Keratinocyte (primary cell): ENCODE results near the gene TET1. TPM values are rescaled to one million over a fixed set of nuclear protein-coding genes. Genes with fewer than 3 reads are reported as not detected.

Source experiments
- DNase-seq: peaks from one replicate; pipeline ENCODE4 v3.0.0-alpha.2; 2011; ENCODE audit warnings: low read depth, missing footprints, low spot score
- FAIRE-seq: peaks from 2 replicates; lab custom pipeline; 2011; peaks lifted over from hg19 to GRCh38; lab: Jason Lieb, UNC
- H2AFZ ChIP-seq: 2 replicates; pipeline ENCODE4 v1.6.0; 2012; ENCODE audit warnings: low read length, control low read depth, inconsistent platforms; ENCODE audit not compliant: control insufficient read depth
- H3K27ac ChIP-seq: 2 replicates; pipeline ENCODE4 v1.5.1; 2011; ENCODE audit warnings: low read length; ENCODE audit not compliant: control insufficient read depth, insufficient read depth
- H3K27me3 ChIP-seq: 3 replicates; pipeline ENCODE4 v1.6.0; 2011; ENCODE audit warnings: low read length; ENCODE audit not compliant: control insufficient read depth, insufficient read depth; ENCODE audit errors: extremely low read depth
- H3K36me3 ChIP-seq, 2 experiments: 2 replicates in 1 of 2; 3 replicates in 1 of 2; pipeline ENCODE4 v1.5.1; 2011; ENCODE audit warnings: low read length in 2 of 2, mild to moderate bottlenecking in 1 of 2; ENCODE audit not compliant: control insufficient read depth in 2 of 2, insufficient read depth in 2 of 2; ENCODE audit errors: extremely low read depth in 1 of 2
- H3K4me1 ChIP-seq: 3 replicates; pipeline ENCODE4 v1.5.1; 2011; ENCODE audit warnings: low read length; ENCODE audit not compliant: control insufficient read depth, insufficient read depth; ENCODE audit errors: extremely low read depth
- H3K4me2 ChIP-seq: 3 replicates; pipeline ENCODE4 v1.6.0; 2011; ENCODE audit warnings: low read depth, low read length; ENCODE audit not compliant: control insufficient read depth, insufficient read depth; ENCODE audit errors: extremely low read depth
- H3K4me3 ChIP-seq, 3 experiments: fragments of 200-600 bp in 1 of 3; sonication (generic) in 1 of 3; 2 replicates in 2 of 3; 3 replicates in 1 of 3; pipeline ENCODE4 v1.5.1; 2011 to 2016; ENCODE audit warnings: low read length in 3 of 3, mild to moderate bottlenecking in 3 of 3, control low read depth in 2 of 3, inconsistent platforms in 1 of 3, low read depth in 1 of 3, mixed read lengths in 1 of 3, mixed run types in 1 of 3, moderate library complexity in 1 of 3; ENCODE audit not compliant: control insufficient read depth in 2 of 3, insufficient read depth in 2 of 3; ENCODE audit errors: extremely low read depth in 1 of 3
- H3K79me2 ChIP-seq: 2 replicates; pipeline ENCODE4 v1.6.0; 2012; ENCODE audit warnings: low read length; ENCODE audit not compliant: control insufficient read depth, insufficient read depth
- H3K9ac ChIP-seq: 3 replicates; pipeline ENCODE4 v1.6.0; 2011; ENCODE audit warnings: low read length; ENCODE audit not compliant: control insufficient read depth, insufficient read depth; ENCODE audit errors: extremely low read depth
- H3K9me1 ChIP-seq: 3 replicates; pipeline ENCODE4 v1.6.0; 2011; ENCODE audit warnings: low read length; ENCODE audit not compliant: control insufficient read depth, insufficient read depth; ENCODE audit errors: extremely low read depth
- H3K9me3 ChIP-seq: 2 replicates; pipeline ENCODE4 v1.5.1; 2012; ENCODE audit warnings: low read depth, low read length; ENCODE audit not compliant: control insufficient read depth
- H4K20me1 ChIP-seq: 3 replicates; pipeline ENCODE4 v1.6.0; 2011; ENCODE audit warnings: low read length; ENCODE audit not compliant: control insufficient read depth, insufficient read depth; ENCODE audit errors: extremely low read depth
- EZH2 ChIP-seq: IDR thresholded peaks from one replicate; pipeline ENCODE4 v1.6.1; 2012; ENCODE audit warnings: inconsistent platforms, mild to moderate bottlenecking, low read length, moderate library complexity
- dilution Hi-C: fragments of 300-500 bp; cut with MboI; formaldehyde crosslinking; loops from one replicate; pipeline ENCODE4 v1.7.0; 2020; ENCODE audit warnings: low sequenced_read_pairs; ENCODE audit not compliant: extremely low pct_ligation_motif_present
- polyA plus RNA-seq, 5 experiments: library from polyadenylated mRNA; depleted of rRNA in 3 of 5; stranded (reverse) in 3 of 5; stranded (forward) in 1 of 5; unstranded in 1 of 5; fragments of >200 nt; gene quantifications; 1 replicate in 1 of 5; 2 replicates in 3 of 5; 3 replicates in 1 of 5; pipeline versions ENCODE4 v1.2.1 to v1.2.3, GENCODE V29; 2011 to 2012; ENCODE audit warnings: missing spikeins in 2 of 5, low read depth in 1 of 5, low replicate concordance in 1 of 5
- TF ChIP-seq, protein P1 (sequence below), 3 experiments: IDR thresholded peaks in 1 of 3; conservative IDR thresholded peaks in 1 of 3; optimal IDR thresholded peaks in 1 of 3; 2 replicates in 2 of 3; 3 replicates in 1 of 3; pipeline versions ENCODE3 to v1.5.1; 2011; ENCODE audit warnings: low read length in 3 of 3, mild to moderate bottlenecking in 3 of 3, moderate library complexity in 2 of 3, control low read depth in 1 of 3, inconsistent platforms in 1 of 3; ENCODE audit not compliant: insufficient read depth in 2 of 3; ENCODE audit errors: extremely low read depth in 1 of 3

Gene TET1
- polyA plus RNA-seq, 1 donor (not counting 4 experiments of a cell fraction or from before 2014, with no cell fraction given): 0.08 TPM

GRCh38 chr10:68727146-68727545, 167.0 kb downstream of the TET1 start:
- no peak overlapping the region for H2AFZ ChIP-seq
- DNase-seq: no peak
- H3K4me1 ChIP-seq: peaks cover 7% of the 10 kb centered on the region
- FAIRE-seq: no peak
- no peak overlapping the region for H3K27ac ChIP-seq
- H3K9me3 ChIP-seq: no peaks in the 10 kb centered on the region
- H3K4me2 ChIP-seq: no peak overlapping the region
- H3K27me3 ChIP-seq: no peaks in the 10 kb centered on the region
- dilution Hi-C loops: no loop called here
- H3K4me3 ChIP-seq: no peak overlapping the region
- H3K79me2 ChIP-seq: peaks cover 49% of the 10 kb centered on the region
- peaks cover 12 to 14% of the 10 kb centered on the region in 2 experiments for H3K36me3 ChIP-seq
- no peaks in the 10 kb centered on the region for H3K9me1 ChIP-seq
- no peak for TF ChIP-seq EZH2
- TF ChIP-seq, protein P1, sequence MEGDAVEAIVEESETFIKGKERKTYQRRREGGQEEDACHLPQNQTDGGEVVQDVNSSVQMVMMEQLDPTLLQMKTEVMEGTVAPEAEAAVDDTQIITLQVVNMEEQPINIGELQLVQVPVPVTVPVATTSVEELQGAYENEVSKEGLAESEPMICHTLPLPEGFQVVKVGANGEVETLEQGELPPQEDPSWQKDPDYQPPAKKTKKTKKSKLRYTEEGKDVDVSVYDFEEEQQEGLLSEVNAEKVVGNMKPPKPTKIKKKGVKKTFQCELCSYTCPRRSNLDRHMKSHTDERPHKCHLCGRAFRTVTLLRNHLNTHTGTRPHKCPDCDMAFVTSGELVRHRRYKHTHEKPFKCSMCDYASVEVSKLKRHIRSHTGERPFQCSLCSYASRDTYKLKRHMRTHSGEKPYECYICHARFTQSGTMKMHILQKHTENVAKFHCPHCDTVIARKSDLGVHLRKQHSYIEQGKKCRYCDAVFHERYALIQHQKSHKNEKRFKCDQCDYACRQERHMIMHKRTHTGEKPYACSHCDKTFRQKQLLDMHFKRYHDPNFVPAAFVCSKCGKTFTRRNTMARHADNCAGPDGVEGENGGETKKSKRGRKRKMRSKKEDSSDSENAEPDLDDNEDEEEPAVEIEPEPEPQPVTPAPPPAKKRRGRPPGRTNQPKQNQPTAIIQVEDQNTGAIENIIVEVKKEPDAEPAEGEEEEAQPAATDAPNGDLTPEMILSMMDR (optimal IDR thresholded peaks at IDR 0.05 in 1 of 3, IDR thresholded peaks at IDR 0.05 in 1 of 3, conservative IDR thresholded peaks at IDR 0.05 in 1 of 3; ENCODE audit: extremely low read depth in 1 of 3, insufficient read depth in 2 of 3, low read length in 3 of 3): no peak
- H4K20me1 ChIP-seq: no peaks in the 10 kb centered on the region
- no peak overlapping the region for H3K9ac ChIP-seq

DNA sequence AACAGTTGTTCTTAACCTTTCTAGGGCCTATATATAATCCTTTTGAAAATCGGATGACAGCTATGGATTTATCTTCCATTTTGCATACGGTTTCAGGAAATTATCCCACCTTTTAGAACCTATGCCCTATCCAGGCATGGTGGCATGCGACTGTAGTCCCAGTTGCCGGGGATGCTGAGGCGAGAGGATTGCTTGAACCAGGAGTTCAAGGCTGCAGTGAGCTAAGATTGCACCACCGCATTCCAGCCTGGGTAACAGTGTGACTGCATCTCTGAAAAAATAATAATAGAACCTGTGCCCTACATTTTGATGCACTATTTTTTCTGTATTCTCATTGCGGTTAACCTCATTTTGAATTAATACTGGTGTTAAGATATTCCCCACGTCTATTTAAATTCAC, 172.5 kb downstream of the TET1 start:
- Histone ChIP-seq H3K4me1 (no peaks in the 10 kb centered on the region), H3K79me2 (peaks cover 52% of the 10 kb centered on the region), H3K27me3 (no peaks in the 10 kb centered on the region), H3K27ac (no peak overlapping the region), H3K4me2 (no peak overlapping the region), H3K9ac (no peak overlapping the region), H4K20me1 (no peaks in the 10 kb centered on the region), H2AFZ (no peak overlapping the region), H3K9me3 (no peaks in the 10 kb centered on the region), H3K4me3 (no peak overlapping the region), H3K9me1 (no peaks in the 10 kb centered on the region), H3K36me3 (peaks cover 15 to 25% of the 10 kb centered on the region in 2 experiments)
- dilution Hi-C loops: no loop called here
- TF ChIP-seq EZH2: no peak
- TF ChIP-seq, protein P1 (optimal IDR thresholded peaks at IDR 0.05 in 1 of 3, IDR thresholded peaks at IDR 0.05 in 1 of 3, conservative IDR thresholded peaks at IDR 0.05 in 1 of 3; ENCODE audit: extremely low read depth in 1 of 3, insufficient read depth in 2 of 3, low read length in 3 of 3): no peak
- FAIRE-seq (no peak), DNase-seq (no peak)
